ENCODE data around the gene PARM1.

- no peak for TF ChIP-seq EZH2phosphoT487 (IDR thresholded peaks at IDR 0.05; ENCODE audit: unreplicated experiment)
- TF ChIP-seq, protein P1, sequence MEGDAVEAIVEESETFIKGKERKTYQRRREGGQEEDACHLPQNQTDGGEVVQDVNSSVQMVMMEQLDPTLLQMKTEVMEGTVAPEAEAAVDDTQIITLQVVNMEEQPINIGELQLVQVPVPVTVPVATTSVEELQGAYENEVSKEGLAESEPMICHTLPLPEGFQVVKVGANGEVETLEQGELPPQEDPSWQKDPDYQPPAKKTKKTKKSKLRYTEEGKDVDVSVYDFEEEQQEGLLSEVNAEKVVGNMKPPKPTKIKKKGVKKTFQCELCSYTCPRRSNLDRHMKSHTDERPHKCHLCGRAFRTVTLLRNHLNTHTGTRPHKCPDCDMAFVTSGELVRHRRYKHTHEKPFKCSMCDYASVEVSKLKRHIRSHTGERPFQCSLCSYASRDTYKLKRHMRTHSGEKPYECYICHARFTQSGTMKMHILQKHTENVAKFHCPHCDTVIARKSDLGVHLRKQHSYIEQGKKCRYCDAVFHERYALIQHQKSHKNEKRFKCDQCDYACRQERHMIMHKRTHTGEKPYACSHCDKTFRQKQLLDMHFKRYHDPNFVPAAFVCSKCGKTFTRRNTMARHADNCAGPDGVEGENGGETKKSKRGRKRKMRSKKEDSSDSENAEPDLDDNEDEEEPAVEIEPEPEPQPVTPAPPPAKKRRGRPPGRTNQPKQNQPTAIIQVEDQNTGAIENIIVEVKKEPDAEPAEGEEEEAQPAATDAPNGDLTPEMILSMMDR (conservative IDR thresholded peaks at IDR 0.05; ENCODE audit: low read depth in 2 of 2) = no peak
Observed at GRCh38 chr4:75004755-75005668, 72.1 kb downstream of the PARM1 start.
